PC-3 (cell line): ENCODE measurements around the gene FBXL5.

ENCODE experiments used
- CTCF ChIP-seq: fragments of 300-600 bp; sonication (generic); conservative IDR thresholded peaks from 2 replicates; pipeline ENCODE4 v1.5.1; 2017; ENCODE audit warnings: antibody characterized with exemption, low read depth, mild to moderate bottlenecking, low read length
- EZH2 ChIP-seq: fragments of 300-600 bp; sonication (generic); IDR thresholded peaks from one replicate; pipeline ENCODE4 v1.6.1; 2017; ENCODE audit warnings: antibody characterized with exemption, mild to moderate bottlenecking, low read length; ENCODE audit not compliant: unreplicated experiment

- TF ChIP-seq CTCF: no peak
- no peak for TF ChIP-seq EZH2
Observed at GRCh38 chr4:15674046-15674445, 18.9 kb upstream of the FBXL5 start.
